IPS-18c (cell line): ENCODE results near the gene RCSD1.

Source experiments
- H3K4me3 ChIP-seq: 2 replicates; pipeline ENCODE4 v1.7.0; 2013; ENCODE audit warnings: low read depth, mild to moderate bottlenecking, low read length, moderate library complexity; ENCODE audit not compliant: insufficient read depth
- H3K9me3 ChIP-seq: one replicate; pipeline ENCODE4 v1.6.1; 2013; ENCODE audit warnings: mild to moderate bottlenecking, low read length, moderate library complexity; ENCODE audit not compliant: control insufficient read depth, insufficient read depth

Gene RCSD1

DNA sequence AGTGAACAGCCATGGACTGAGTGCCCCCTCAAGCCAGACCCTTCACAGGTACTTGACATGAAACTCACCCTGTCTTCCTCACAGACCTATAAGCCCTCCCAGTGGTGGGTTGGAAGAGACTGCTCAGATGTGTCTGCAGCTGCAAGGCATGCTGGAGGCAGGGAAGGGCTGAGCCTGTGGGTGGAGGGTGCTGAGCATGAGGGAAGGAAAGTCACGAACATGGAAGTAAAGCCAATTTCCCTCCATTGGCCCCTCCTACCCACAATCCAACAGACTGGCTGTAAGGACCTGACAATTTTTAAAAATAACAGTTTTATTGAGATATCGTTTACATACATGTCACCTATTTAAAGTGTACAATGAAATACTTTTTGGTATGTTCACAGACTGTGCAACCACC, 44.1 kb downstream of the RCSD1 start:
- H3K4me3 ChIP-seq = no peak overlapping the region
- H3K9me3 ChIP-seq = no peaks in the 10 kb centered on the region

DNA sequence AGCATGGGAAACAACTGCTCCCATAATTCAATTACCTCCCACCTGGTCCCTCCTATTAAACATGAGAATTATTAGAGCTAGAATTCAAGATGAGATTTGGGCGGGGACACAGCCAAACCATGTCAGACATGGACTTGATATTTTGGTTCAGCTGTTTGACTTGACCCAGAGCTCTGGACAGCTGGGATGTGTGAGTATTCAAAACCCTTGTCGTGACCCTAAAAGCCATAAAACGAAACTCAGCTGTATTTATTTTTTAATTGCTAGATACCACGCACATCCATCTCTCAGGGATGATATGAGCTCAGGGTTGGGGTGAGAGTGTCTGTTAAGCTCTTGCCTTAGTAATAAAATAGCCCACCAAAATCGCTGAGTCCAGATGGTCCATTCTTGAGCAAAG, 45.4 kb downstream of the RCSD1 start:
- Histone ChIP-seq H3K4me3 (no peak overlapping the region), H3K9me3 (peaks cover 2% of the 10 kb centered on the region)

DNA sequence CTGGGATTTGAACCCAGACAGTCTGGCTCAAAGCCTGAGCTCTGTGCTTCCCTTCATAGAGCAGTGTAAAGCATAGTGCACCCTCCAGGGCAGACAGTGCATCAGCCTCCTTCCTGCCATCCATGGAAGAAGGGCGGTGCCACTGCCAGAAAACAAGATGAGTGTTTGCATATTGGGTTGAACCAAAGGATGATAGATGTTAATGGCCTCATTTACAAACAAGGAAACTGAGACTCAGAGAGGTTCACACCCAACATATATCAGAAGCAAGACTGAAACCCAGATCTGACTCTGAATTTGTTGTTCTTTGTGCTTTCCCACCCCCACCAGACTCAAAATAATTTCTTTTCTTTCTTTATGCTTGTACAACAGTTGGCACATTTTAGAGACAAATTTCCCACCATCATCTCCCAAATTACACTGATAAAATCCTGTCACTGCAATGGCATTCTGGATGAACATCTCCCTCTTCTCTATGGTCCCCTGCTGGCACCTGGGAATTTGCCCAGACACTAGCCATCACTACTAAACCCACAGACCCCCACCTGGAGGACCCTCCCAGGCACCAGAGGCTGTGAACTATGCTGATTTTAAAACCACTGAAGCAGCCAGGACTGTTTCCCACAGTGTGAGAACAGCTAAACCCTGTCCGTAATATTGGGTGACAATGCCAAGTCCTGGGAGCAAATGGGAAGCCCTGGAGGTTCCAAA, 46.3 kb downstream of the RCSD1 start:
- H3K9me3 ChIP-seq = peaks cover 2% of the 10 kb centered on the region
- no peak overlapping the region for H3K4me3 ChIP-seq

DNA sequence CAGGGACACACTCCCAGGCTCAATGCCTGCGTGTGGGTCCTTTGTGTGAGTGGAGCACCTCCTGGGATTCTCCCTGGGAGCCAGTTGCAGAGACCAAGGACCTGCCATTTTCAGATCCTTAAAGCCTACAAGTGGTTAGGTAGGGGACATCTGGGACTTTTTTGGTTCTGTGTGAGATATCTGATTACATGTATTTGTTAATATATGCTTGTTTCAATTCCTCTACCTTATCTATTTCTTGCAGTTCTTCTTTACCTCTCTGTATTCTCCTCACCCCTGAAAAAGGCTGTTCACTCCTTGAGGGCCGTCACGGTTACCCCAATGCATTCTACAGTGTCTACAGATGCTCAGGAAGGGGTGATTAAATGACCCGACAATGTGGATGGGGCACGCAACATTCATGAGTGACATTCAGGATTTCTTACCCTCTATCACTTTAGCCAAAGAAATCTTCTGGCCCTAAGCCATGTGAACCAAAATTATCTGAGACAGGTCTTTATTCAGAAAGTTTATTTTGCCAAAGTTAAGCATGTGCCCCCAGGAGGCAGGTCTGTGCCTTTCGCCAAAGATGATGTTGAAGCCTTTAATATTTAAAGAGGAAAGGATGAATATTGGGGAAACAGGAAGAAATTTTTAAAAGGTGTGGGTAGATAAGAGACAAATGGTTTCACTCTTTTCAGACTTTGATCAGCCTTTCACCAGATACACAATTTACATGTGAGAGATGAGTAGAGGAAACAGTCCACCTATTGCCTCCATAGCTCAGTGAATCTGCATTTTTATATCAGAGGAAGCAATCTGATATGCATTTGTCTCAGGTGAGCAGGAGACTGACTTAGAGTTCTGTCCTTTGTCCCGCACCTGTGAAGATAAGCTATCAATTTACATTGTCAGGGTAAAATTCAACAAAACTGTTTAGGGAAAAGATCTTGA, 47.1 kb downstream of the RCSD1 start:
- no peak overlapping the region for H3K4me3 ChIP-seq
- H3K9me3 ChIP-seq = peaks cover 4% of the 10 kb centered on the region

DNA sequence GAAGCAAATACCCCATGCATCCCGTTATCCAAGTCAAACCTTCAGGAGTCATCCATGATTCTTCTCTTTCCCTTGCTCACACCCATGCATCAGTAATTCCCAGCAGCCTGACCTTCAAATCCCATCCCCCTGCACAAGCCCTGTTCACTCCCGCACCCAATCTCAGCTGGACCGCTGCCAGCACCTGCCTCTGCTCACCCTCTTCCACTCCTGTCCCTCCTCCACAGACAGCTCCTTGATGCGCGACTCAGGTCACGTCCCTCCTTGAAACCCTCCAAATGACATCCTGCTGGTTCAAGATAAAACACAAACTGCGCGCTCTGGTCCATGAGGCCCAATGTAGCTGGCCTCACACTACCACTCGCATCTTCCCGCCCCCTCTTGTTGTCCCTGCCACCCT, 48.4 kb downstream of the RCSD1 start:
- Histone ChIP-seq H3K9me3 (peaks cover 4% of the 10 kb centered on the region), H3K4me3 (no peak overlapping the region)

DNA sequence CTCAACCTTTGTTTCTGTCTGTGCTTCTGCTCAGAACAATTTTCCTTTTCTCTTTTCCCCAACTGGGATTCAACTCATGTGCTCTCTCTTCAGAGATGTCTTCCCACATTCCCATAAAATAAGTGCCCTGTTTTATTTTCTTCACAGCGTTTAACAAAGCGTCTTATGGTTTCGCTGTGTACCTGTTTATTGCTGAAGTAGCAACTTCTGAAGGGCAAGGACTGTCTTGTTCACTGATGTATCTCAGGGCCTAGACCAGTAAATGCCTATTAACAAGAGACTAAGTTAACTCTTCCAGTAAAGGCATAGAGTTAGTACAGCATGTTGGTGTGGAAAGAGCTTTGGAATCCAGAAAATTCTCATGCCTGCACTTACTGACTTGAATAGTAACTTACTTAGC, 48.8 kb downstream of the RCSD1 start:
- Histone ChIP-seq H3K4me3 (no peak overlapping the region), H3K9me3 (peaks cover 4% of the 10 kb centered on the region)

DNA sequence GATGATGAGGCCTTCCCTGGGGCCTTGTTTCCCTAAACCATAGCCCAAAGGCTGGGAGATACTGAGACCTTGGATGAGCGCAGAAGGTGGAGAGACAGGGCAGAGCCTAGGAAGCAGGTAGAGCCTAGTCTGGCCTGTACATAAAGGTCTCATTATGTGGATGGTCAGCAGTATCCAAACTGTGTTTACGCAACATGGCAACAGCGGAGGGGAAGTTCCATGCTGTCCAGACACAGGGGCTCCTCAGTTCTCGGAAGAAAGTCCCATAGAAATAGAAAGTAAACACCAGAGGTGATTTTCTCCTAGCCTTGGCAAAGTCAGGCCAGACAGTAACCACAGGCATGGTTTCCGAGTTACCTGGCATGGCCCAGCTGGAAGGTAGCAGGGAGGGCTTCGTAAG, 49.7 kb downstream of the RCSD1 start:
- Histone ChIP-seq H3K4me3 (no peak overlapping the region), H3K9me3 (peaks cover 4% of the 10 kb centered on the region)

GRCh38 chr1:167681024-167681423, 51.0 kb downstream of the RCSD1 start:
- Histone ChIP-seq H3K4me3 (no peak overlapping the region), H3K9me3 (peaks cover 4% of the 10 kb centered on the region)

DNA sequence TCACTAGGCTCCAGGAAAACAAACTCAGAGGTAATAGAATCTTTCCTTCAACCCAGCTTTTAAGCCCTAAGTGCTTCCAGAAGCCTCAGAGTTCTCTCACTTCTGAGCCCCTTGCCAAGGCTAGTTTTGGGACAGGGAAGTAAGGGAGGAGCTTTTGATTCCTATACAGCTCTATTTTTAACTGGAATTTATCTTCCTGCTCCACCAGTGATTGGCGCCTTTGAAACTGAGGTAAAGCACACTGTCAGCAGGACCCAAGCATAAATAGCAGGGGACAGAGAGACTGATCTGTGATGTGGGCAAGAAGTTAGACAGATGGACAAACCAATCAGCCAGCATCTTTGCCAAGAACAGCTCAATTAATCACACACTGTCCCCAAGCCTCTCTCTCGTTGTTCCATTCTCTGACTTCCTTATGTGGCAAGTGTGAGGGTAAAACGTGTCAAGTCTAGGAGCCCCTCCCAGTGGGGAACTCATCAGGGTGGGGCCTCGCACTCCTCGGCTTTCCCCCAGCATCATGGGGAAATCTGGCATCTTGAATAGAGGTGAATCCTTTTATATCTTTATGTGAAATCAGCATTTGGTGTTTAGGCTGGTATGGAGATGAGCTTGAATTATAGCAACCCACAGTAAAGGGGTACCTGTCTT, 51.5 kb downstream of the RCSD1 start:
- no peak overlapping the region for H3K4me3 ChIP-seq
- peaks cover 4% of the 10 kb centered on the region for H3K9me3 ChIP-seq

DNA sequence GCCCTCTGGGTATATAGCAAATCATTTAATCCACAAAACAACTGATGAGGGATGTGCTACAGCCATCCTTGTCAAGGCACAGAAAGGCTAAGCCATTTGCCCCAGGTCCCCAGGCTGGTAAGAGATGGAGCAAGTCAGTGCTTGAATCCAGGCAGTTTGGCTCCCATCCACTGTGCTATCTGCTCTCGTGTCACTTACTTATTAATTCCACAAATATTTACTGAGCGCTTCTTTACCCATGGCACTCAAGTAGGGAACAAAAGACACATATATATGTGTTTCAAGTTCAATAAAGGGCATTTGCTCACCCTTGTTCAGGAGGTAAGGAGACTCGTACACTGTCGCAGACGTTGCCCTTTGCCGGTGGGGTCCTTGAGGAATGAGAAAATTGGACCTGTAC, 53.2 kb downstream of the RCSD1 start:
- Histone ChIP-seq H3K4me3 (no peak overlapping the region), H3K9me3 (peaks cover 4% of the 10 kb centered on the region)

- Histone ChIP-seq H3K4me3 (no peak overlapping the region), H3K9me3 (peaks cover 4% of the 10 kb centered on the region)
Measured at GRCh38 chr1:167683641-167684502, 53.8 kb downstream of the RCSD1 start.

DNA sequence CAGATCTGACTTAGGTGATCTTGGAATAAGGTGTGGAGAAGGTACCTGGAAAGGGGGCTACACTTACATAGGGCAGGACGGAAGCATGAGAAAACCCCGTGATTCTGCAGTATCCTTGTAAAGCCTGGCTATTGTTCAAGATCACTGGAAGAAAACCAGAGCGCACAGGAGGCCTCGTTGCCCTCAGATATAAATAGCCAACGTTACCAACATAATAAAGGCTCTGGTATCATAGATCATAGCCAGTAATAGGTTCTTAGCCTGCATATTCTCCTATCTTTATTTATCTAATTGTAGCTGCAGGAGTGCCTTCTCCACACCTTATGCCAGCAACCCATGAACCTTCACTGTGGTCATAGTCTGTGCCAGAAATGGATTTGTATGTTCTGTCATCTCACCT, 55.8 kb downstream of the RCSD1 start:
- Histone ChIP-seq H3K4me3 (no peak overlapping the region), H3K9me3 (peaks cover 2% of the 10 kb centered on the region)

- no peaks in the 10 kb centered on the region for H3K9me3 ChIP-seq
- no peak overlapping the region for H3K4me3 ChIP-seq
Measured at GRCh38 chr1:167687919-167688519, 58.0 kb downstream of the RCSD1 start.

- no peaks in the 10 kb centered on the region for H3K9me3 ChIP-seq
- no peak overlapping the region for H3K4me3 ChIP-seq
Measured at GRCh38 chr1:167689567-167689920, 59.5 kb downstream of the RCSD1 start.

DNA sequence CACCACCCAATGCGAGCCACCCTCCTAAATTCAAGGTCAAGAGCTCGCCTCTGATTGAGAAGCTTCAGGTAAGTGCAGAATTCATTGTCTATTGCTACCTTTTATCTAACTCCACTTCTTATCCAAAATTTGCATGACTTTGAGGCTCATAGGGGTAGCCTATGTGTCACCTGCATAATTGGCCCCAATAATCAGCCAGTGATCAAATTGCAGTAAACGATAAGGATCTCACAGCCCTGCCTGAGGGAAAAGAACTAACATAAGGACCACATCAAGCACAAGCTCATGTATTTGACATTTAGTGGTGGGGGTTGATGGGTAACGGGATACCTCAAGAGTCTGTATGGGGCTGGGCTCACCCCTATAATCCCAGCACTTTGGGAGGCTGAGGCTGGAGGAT, 60.0 kb downstream of the RCSD1 start:
- no peaks in the 10 kb centered on the region for H3K9me3 ChIP-seq
- no peak overlapping the region for H3K4me3 ChIP-seq

DNA sequence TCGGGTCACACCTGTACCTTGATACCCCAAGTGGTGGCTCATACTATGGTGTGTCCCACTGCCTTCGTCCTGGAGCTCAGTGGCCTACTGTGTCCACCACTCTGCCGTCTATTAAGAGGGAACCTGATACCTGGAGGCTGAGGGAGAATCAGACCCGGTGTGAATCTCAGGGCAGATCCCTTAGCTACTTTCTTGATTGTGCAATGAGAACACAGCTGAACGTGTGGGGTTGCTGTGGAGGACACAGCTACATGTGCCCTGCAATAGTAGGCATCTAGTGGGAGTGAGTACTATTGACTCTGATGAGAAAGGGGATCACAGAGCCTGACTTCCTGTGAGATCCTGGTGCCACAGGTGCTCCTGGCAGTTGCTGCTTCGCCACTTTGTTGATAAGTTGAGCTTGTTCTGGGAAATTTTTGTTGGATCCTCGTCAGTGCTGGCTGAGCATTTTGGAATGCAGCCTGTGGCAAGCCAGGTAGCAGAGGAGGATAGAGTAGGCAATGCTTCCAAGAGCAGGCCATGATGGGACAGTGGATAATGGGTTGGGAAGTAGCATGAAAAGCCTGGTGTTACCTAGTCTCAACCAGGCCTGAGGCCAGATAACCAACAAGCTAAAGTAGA, 63.5 kb downstream of the RCSD1 start:
- Histone ChIP-seq H3K9me3 (peaks cover 4% of the 10 kb centered on the region), H3K4me3 (no peak overlapping the region)
